SHP77 treated with DMSO at 0.1 percent for 48 hours (cell line): ENCODE measurements around the gene RCL1.
"Not testable (repeated sequence)": the region's sequence is repeated elsewhere in the genome, so short reads cannot be mapped to it uniquely, and the experiment has no call there.

Experiments used
- DNase-seq: peaks from one replicate; lab custom pipeline; 2025; lab: John Stamatoyannopoulos, UW

The RCL1 gene

DNA sequence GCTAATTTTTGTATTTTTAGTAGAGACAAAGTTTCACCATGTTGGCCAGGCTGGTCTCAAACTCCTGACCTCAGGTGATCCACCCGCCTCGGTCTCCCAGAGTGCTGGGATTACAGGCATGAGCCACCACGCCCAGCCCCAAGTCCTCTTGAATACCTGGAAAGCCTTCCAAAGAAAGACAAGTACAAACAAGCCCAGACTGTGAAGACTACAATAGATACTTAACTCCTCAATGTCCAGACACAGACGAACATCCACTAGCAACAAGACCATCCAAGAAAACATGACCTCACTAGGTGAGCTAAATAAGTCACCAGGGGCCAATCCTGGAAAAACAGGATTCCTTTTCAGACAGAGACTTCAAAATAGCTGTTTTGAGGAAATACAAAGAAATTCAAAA is 9.6 kb upstream of the RCL1 start:
- DNase-seq: not testable (repeated sequence)

DNA sequence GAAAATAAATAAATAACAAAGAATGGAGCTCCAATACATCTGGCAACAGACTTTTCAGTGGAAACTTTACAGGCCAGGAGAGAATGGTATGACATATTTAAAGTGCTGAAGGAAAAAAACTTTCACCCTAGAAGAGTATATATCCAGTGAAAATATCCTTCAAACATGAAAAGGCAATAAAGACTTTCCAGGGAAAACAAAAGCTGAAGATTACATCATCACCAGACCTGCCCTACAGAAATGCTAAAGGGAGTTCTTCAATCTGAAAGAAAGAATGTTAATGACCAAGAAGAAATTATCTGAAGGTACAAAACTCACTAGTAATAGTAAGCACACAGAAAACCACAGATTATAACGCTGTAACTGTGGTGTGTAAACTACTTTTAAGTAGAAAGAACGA is 8.3 kb upstream of the RCL1 start:
- DNase-seq: no peak

DNA sequence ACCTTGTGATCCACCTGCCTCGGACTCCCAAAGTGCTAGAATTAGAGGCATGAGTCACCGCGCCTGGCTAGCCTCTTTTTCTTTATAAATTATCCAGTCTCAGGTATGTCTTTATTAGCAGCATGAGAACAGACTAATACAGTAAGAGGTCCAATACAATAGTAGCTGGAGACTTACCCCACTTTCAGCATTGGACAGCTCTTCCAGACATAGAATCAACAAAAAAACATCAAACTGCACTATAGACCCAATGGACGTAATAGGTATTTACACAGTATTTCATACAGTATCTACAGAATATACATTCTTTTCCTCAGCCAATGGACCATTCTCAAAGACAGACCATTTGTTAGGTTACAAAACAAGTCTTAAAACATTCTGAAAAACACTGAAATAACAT is 6.1 kb upstream of the RCL1 start:
- DNase-seq: no peak

DNA sequence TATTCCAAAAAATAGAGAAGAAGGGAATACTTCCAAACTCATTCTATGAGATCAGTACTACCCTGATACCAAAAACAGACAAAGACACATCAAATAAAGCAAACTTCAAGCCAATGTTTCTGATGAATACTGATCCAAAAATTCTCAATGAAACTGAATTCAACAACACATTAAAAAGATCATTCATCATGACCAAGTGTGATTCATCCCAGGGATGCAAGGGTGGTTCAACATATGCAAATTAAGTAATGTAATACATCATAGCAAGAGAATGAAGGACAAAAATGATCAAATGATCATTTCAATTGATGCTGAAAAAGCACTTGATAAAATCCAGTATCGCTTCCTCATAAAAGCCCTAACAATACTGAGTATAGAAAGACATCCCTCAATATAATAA is 4.9 kb upstream of the RCL1 start:
- no peak for DNase-seq

DNA sequence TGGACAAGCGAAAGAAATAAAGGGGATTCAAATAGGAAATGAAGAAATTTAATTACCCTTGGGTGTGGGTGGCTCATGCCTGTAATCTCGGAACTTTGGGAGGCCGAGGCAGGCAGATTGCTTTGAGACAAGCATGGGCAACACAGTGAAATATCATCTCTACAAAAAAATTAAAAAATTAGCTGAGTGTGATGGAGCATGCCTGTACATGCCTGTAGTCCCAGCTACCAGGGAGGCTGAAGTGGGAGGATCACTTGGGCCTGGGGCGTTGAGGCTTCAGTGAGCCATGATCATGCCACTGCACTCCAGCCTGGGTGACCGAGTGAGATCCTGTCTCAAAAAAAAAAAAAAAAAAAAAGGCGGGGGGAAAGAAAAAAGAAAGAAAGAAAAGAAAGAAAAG is 4.0 kb upstream of the RCL1 start:
- DNase-seq: no peak

DNA sequence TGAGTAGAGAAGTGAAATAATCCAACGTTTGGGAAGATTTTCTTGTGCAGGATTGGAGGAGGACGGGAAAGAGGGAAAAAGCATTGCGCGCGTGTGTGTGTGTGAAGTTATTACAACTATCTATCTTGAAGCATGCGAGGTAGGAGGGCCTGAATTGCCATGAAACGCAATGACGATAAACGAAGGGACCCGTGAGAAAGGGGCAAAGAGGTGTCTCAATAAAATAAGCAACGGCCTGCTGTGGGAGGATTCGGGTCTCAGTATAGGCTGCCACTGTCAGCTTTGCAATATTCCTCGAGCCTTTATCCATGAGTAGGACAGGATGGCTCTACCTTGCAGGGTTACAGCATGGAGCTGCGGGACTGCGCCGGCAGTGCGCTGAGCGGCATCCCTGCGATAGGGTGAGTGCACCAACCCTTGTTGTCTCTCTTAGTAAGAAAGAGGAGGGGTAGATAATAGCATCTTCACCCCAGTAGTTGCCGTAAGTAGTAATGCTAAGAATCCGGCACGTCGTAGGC is 631 bp upstream of the RCL1 start:
- DNase-seq: no peak

DNA sequence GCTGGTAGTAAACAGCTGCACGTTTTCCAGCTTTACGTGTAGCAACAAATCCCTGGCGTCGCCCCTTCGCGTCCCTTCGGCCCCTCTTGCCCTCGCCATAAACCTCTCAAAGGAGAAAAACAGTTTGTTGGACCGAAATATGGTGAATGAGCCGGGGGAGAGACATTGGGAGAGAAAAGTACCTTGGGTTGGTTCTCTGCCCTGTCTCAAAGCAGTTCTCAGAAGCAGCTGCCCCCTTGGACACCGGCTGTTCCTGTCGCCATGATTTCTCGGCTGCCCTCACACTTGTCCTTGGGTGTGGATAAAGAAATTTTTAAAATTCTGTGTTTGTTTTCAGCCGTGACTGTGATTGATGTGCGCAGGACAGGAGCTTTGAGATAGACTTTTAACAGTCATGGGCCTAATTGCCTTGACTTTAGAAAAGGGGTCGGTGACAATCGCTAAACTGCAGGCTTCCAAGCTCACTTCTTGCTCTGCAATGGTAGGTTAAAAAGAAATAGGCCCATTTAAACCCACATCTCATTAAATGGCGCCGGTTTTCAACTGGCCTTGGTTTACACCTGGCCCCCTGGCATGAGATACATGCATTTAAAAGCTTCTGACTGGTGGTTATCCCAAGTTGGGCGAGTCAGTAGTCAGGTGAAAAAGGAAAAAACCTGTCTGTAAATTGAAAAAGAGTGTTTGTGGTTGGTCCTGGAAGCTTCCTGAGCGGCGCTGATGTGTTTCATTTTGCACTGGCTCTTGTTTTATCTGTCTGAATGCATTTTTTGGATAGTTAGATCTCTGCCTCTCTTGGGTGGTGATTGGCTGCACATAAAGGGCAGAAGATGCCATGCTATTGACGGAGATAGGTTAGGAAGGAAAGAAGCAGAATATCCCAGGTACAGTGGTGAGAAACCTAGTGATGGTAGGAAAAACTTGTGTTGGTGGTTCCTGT is 983 bp downstream of the RCL1 start:
- DNase-seq: no peak

DNA sequence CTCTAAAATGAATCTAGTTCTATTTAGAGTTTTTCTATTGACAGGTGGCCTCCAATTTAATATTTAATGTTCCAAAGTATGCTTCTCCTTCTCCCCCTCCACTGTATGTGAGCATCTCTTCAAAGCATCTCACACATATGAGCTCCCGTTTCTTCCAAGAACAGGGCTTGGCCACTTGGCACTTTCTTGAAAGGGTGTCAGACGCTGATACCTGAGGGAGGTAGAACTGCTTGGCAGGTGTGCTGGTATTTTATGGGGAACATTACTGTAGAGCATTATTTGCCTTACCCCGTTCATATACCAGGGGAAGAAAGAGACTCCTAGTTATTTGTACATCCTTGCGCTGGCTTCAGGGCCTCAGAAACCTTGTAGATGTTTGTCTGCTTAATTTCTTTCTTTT is 1.9 kb downstream of the RCL1 start:
- DNase-seq: no peak

DNA sequence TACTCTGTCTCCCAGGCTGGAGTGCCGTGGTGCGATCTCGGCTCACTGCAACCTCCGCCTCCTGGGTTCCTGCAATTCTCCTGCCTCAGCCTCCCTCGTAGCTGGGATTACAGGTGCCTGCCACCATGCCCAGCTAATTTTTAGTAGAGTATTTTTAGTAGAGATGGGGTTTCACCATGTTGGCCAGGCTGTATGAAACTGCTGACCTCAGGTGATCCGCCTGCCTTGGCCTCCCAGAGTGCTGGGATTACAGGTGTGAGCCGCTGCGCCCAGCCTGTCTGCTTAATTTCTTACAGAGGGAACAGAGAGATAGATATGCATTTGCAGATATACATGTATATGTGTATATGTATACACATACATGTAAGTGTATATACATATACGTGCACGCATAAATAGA is 2.4 kb downstream of the RCL1 start:
- not testable (repeated sequence) for DNase-seq

DNA sequence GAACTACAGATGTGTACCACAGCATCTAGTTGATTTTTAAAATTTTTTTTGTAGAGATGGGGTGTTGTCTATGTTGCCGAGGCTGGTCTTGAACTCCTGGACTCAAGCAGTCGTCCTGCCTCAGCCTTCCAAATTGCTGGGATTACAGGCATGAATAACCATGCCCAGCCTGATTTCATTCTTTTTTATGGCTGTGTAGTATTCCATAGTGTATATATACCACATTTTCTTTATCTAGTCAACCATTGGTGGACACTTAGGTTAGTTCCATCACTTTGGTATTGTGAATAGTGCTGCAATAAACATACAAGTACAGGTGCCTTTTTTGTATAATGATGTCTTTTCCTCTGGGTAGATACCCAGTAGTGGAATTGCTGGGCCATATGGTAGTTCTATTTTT is 3.8 kb downstream of the RCL1 start:
- no peak for DNase-seq

DNA sequence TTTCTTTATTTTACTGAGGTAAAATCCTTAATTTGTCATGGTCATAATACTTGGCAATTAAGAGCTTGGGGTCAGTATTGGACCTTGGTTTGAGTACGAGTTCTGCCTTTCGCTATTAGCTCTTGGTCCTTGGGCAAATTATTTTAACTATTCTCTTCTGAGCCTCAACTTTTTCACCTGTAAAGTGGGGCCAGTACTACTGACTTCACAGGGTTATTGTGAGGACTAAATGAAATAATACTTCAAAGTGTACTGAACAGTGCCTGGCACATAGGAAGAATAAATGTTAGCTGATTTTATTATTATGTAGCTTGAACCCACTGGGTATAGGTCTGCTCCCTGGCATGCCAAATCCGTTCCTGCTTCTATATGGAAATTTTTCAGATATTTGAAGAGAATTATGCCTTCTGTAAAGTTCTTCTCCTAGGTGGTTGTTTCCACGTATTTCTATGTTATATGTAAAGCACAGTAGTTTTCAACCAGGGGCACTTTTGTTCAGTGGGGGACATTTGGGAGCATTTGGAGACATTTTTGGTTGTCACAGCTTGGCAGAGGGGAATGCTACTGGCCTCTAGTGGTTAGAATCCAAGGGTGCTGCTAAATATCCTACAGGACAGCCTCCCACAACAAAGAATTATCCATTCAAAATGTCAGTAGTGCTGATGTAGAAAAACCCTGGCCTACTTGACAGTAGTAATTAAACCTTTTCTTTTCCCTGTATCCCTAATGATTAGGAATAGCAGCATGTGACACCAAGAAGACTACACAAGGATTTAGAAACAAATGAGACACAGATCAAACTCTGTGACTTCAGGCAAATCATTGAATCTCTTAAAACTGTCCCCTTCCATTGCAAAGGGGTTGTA is 4.5 kb downstream of the RCL1 start:
- no peak for DNase-seq

DNA sequence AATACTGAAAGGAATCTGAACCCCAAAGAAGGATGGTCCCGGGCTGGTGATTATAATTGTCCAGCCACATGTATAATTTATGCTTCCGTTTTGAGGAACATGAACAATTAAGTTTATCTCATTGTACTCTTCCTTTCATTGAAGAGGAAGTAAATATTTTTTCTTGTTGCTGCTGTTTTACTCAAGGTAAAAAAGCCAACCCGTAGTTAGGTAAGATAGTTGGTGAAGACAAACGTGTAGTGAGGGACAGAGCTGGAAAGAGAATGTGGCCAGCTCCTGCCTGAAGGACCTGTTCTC is 5.1 kb downstream of the RCL1 start:
- no peak for DNase-seq

DNA sequence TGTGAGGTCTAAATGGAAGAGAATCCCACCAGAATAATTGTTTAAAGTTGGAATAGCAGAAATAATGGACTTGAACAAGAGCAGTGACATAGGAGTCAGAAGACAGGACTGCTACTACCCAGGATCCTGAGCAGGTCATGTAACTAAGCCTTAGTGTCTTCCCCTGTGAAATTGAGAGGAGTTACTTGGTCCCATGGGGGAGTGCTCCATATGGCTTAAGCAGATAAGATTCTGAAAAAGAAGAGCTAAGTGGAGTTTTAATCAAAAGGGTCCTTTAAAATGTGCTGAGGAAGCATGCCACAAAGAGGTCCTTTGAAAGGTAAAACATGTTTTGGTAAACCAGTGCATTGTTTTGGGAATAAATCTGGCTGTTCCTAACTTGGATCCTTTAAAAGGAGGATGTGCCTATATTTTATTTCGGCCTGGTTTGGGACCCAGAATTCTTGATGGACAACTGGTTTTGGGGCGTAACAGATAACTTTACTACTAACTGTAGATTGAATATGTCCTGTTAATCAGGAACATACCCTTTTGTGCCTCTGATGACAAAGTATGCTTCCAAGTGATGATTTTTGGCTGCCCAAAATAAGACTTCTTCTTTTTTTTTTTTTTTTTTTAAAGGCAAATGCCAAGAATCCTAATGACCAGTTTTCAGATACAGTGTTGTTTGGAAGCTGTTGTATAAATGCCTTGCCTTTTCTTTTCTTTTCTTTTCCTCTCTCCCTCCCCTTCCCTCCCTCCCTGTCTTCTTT is 5.7 kb downstream of the RCL1 start:
- no peak for DNase-seq

DNA sequence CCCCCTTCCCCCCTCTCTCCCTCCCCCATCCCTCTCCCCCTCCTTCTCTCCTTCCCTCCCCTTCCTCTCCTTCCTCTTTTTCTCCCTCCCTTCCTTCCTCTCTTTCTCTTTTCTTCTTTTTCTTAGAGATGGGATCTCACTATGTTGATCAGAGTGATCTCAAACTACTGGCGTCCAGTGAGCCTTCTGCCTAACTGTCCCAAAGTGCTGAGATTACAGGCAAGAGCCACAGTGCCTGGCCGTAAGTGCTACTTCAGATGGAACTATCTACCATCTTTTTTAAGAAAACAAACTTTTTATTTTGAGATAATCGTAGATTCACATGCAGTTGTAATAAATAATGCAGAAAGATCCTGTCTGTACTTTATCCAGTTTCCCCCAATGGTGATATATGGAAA is 6.3 kb downstream of the RCL1 start:
- no peak for DNase-seq

DNA sequence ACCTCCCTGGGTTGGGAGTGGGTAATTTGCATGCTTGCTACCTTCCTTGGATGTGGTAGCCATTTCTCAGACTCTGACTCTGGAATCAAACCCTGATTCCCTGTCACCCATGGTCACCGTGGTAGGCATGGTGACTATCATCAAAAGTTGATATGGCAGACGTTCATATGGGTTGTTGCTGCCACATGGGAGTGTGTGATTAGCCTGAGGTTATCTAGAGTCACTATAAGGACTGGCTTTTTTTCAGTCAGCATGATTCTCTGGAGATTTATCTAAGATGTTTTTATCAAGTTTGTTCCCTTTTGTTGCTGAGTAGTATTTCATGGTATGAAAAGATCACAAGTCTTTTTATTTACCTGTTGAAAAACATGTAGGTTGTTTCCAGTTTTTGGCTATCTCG is 7.0 kb downstream of the RCL1 start:
- no peak for DNase-seq

DNA sequence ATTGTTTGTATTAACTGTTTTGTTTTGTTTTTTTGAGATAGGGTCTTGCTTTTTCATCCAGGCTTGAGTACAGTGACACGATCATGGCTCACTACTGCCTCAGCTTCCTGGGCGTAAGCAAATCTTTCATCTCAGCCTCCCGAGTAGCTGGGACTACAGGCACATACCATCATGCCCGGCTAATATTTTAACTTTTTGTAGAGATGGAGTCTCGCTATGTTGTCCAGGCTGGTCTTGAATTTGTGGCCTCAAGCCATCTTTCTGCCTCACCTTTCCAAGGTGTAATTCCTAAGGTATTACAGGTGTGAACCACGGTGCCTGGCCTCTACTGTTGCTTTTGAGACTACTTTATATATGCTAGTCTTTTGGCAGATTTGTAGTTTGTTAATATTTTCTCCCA is 8.4 kb downstream of the RCL1 start:
- DNase-seq: no peak

DNA sequence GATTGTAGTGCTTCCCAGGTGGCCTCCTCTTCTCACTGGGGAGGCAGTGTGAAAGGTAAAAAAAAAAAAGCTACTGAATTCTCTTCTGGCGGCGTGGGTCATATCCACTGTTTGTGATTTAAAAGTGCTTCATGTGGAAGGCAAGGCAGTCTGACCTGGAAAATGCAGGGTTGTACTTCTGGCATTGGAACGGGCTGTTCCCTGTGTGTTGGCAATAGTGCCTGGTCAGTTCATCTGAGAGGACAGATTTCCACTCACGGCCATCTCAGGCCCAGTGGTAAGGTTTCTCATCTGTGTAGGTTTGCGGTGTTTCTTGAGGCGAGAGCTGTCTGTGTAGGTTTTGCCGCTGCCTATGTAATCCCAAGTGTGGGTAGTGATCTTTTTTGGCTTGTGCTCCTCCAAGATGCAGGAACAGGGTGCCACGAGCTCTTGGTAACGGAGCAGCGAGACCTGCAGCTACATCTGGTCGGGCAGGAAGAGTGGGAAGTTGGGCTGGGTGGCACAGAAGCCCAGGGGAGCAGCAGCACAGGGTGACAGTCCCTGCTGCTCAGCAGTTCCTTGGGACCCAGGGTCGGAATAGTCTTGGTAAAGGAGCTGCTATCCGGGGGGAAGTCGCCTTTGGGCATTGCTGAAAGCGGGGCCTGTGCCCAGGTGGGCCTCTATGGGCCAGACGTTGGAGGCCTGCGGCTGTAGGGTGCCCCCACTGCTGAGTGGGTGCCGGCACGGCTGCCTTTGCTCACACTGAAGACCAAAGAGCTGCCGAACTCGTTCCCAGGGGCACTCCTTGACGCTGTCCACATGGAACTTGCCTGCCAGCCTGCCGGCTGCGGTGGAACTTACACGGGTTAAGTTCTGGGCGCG is 11.2 kb downstream of the RCL1 start:
- DNase-seq: no peak

DNA sequence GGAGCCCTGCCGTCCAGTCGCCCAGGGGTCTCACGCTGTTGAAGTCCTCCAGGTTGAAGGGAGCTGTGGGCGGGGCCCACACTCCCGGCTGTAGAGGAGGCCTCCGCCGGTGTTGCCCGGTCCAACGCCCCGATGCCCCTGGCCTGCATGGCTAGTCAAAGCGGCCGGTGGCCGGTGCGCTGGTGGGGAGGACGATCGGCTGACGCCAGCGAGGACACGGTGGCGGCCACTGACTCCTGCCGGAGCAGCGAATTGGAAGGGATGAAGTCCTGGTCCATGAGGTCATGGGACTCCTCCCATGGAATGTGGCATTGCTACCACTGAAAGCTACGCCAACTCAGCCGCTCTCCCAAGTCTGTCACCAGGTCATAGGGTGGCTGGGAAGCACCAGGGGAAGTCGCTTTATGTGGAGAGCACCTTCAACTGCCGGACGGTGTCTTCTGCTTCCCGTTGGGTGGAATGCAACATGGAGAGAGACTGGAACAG is 11.8 kb downstream of the RCL1 start:
- DNase-seq: no peak

DNA sequence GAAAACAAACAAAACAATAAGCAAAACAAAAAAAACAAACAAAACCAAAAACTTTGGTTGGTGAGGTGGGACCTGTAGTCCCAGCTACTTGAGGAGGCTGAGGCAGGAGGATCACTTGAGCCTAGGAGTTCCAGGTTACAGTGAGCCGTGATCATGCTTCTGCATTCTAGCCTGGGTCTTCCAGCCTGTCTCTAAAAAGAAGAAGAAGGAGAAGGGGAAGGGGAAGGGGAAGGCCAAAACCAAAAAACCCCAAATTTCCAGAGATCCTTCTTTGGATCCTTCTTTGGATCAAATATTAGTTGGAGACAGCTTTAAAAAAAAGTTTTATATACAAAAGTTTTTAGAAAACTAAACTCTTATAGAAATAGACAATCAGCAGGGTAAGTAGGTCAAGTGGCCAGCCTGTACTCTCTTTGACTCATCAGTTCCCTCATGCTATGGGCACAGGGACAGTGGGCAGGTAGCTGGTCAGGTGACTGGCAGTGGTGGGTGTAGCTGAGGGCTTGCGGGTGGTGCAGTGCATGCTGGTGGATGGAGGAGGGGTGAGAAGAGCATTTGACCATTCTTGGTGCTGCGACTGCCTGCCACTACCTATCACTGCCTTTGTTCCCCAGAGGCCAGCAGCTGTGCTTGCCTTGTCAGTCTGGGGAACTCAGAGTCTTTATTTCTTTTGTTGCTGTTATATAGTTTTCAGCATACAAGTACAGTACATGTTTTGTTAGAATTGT is 12.6 kb downstream of the RCL1 start:
- DNase-seq: no peak

DNA sequence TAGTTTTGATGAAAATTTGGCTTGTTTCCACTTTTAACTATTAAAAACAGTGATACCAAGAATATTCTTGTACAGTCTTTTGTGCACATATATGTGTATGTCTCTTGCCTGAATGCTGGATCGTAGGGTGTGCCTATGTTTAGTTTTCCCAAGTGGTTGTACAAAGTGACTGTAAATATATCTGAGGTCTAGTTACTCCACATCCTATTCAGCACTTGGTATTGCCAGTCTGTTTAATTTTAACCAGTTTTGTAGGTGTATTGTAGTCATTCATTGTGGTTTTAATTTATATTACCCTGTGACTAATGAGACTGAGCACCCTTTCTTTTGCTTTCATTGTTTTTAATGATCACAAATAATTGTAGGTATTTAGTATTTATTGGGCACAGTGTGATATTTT is 17.8 kb downstream of the RCL1 start:
- no peak for DNase-seq

DNA sequence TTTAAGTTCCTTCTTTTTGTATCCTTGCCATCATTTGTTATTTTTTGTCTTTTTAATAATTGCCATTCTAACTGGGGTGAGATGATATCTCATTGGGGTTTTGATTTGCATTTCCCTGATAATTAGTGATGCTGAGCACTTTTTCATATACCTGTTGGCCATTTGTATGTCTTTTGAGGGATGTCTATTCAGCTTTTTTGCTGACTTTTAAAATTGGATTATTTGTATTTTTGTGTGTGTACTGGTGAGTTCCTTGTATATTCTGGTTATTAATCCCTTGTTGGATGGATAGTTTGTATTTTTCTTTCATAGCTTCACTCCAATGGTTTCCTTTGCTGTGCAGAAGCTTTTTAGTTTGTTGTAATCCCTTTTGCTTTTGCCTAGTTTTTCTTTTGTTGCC is 19.1 kb downstream of the RCL1 start:
- no peak for DNase-seq
